GM18498 (cell line): ENCODE data around the gene CA6.
"Not testable (repeated sequence)": the region's sequence is repeated elsewhere in the genome, so short reads cannot be mapped to it uniquely, and the experiment has no call there.

ENCODE experiments used
- ATAC-seq: cut with Tn5 transposase; IDR thresholded peaks from one replicate; pipeline ENCODE4 v1.9.1; 2021; ENCODE audit warnings: mild to moderate bottlenecking, moderate library complexity; ENCODE audit not compliant: unreplicated experiment

CA6 gene

GRCh38 chr1:8945568-8945967, at the start of gene CA6:
TSS of gene CA6 (plus strand) at chr1:8945868. CDS start at chr1:8945887, 19 bp downstream.
- ATAC-seq, result no peak

DNA sequence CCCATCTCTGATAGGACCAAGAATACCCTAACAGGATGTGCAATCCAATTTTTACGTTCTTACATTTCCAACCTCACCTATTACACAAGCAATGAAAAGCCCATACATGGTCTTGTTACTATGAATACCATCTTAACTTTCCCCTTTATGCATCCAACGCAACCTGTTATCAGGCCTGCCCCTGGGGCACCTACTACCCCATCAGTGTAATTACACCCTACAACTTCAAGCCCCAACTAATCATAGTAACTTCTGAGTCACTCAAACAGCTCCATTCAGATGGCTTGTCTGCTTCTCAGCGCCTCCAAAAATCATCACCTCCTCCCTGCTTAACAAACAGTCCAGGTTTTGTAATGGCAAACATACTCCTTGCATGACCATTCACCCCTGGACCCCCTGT, 48.9 kb upstream of the CA6 start:
- not testable (repeated sequence) for ATAC-seq

DNA sequence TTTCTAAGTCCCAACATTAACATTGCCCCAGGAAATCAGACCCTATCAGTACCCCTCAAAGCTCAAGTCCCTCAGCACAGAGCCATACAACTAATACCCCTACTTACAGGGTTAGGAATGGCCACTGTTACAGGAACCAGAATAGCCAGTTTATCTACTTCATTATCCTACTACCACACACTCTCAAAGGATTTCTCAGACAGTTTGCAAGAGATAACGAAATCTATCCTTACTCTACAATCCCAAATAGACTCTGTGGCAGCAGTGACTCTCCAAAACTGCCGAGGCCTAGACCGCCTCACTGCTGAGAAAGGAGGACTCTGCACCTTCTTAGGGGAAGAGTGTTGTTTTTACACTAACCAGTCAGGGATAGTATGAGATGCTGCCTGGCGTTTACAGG, 48.2 kb upstream of the CA6 start:
- not testable (repeated sequence) for ATAC-seq

- ATAC-seq, result not testable (repeated sequence)
Observed at GRCh38 chr1:8898418-8898817, 47.2 kb upstream of the CA6 start.

DNA sequence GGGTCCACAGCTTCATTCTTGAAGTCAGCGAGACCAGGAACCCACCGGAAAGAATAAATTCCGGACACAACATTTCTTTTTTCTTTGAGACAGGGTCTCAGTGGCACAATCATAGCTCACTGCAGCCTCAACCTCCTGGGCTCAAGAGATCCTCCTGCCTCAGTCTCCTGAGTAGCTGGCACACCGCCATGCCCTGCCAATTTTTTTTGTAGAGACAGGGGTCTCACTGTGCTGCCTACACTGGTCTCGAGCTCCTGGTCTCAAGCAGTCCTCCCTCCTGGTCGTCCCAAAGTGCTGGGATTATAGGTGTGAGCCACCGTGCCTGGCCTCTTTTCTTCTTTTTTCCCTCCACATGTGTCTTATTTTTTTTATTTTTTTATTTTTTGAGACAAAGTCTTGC, 46.6 kb upstream of the CA6 start:
- ATAC-seq, result no peak

DNA sequence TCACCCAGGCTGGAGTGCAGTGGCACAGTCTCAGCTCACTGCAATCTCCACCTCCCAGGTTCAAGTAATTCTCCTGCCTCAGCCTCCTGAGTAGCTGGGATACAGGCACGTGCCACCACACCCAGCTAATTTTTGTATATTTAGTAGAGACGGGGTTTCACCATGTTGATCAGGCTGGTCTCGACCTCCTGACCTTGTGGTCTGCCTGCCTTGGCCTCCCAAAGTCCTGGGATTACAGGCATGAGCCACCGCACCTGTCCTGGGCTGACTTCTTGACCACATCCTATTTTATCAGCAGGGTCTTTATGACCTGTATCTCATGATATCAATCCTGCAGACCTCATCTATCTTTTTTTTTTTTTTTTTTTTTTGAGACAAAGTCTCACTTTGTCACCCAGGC, 45.0 kb upstream of the CA6 start:
- not testable (repeated sequence) for ATAC-seq

DNA sequence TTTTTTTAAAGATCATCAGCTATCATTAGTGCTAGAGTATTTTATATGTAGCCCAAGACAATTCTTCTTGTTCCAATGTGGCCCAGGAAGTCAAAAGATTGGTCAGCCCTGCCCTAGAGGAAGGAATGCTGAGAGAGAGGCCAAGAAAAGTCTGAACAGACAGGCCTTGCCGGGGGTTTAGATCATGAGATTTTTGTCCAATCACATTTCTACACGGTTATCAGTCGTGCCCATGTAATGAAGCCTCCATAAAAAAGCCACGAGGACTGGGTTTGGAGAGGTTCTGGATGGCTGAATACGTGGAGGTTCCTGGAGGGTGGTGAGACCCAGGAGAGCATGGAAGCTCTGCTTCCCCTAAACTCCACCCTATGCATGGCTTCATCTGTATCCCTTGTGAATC, 42.9 kb upstream of the CA6 start:
- no peak for ATAC-seq

DNA sequence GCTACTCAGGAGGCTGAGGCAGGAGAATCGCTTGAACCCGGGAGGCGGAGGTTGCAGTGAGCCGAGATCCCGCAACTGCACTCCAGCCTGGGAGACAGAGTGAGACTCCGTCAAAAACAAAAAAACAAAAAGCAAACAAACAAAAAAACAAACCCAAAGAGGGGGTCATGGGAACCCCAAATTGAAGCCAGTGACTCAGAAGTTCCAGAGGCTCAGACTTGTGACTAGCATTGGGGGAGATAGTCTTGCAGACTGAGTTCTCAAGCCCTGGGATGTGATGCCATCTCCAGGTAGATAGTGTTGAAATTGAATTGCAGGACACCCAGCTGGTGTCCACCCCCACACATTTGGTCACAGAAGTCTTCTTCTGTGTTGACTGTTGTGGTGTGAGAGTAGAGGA, 42.3 kb upstream of the CA6 start:
- no peak for ATAC-seq

DNA sequence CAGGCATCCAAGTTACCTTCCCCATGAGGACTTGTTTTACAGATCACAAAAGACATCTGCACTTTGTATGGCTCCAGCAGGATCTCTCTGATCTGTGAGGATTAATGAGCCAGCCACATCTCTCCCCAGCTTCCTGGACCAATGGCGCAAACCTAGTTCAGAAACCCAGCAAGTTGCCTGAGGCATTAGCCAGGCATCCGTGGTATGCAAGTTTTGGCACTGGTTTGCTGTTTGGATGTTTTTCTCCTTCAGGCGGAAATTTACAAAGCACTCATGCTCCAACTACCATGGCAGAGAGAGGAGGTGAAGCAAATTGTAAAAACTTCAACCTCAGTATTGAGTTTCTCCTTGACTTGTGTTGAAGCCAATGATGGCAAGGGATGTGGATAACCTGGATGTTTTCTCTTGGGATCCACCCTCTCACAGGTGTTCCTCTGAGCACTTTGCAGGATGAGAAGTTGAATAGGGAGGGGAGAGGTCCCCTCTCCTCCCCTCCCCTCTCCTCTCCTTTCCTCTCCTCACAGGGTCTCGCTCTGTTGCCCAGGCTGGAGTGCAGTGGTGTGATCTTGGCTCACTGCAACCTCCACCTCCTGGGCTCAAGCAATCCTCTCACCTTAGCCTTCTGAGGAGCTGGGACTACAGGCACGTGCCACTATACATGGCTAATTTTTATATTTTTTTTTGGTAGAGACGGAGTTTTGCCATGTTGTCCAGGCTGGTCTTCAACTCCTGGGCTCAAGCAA, 41.6 kb upstream of the CA6 start:
- ATAC-seq, result no peak

DNA sequence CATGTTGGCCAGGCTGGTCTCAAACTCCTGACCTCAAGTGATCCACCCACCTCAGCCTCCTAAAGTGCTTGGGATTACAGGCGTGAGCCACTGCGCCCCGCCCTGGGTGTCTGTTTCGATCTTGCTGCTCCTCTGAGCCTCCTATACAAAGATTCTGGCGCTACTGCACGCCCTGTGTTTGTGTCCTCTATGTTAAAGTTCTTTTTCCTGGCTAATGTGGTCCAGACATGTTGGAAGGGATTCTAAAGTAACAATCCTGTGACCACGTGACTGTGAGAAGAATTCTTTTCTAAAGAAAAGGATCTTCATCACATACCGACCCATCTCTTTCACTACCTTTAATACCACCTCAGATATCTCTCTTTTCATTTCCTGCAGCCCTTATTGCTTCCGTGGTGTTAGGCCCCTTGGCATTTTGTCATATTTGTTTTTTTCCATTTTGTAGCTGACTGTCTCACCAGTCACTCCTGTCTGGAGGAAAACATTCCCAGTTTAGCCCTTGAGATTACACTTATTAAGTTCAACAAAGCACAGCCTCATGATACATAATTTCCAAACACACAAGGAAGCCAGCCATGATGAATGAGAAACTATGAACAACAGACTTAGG, 40.0 kb upstream of the CA6 start:
- ATAC-seq, result no peak

GRCh38 chr1:8908388-8909151, 37.1 kb upstream of the CA6 start:
- ATAC-seq, result no peak

DNA sequence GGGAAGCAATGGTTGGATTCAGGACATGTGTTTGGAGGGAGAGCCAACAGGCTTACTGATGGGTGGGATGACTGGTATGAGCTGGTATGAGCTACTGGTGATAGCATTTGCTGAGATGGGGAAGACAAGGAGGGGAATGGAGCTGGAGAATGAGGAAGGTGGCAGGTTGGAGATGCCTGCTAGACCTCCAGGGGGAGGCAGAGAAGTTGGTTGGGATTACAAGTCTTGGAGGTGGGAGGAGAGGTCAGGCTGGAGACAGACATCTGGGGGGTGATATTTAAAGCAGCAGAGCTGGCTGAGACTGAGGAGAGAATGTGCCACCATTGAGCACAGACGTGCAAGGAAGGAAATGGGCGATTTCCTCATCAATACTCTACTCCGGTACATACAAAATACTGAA, 35.3 kb upstream of the CA6 start:
- ATAC-seq, result no peak

- ATAC-seq, result no peak
Observed at GRCh38 chr1:8910914-8911313, 34.8 kb upstream of the CA6 start.

DNA sequence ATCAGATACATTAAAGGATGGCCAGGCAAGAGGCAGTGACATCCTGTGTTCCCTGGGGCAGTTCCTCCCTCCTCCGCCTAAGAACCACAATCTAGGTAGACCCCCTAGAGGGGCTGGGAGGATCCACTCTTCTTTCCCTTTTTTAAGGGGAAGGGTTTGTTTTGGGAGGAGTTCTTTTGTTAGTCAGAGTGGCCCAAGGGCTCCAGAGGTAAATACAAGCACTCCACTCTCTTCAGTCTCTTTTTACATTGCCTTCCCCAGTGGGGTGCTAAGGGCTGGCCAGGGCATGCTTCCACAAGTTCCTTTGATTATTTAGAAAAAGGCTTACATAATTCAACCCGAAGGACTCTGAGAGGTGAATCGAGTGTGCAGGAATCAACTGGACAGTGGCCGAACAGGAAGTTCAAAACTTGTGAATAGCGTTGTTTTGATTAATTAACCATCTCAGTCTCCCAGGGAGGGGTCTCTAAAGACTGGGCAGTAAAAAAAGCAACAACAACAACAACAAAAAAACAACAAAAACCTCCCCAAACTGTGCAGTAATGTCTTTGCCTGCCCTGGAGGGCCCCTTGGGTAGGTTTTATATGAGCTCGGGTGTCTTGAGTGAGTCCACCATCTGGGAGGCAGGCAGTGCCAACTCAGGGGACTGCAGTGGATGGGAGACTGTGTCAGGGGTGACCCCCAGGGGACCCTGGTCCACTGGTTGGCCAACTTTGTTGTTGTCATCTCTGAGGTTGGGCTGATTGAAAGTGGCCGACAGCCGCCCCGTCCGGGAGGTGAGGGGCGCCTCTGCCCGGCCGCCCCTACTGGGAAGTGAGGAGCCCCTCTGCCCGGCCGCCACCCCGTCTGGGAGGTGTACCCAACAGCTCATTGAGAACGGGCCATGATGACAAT, 34.0 kb upstream of the CA6 start:
- no peak for ATAC-seq

GRCh38 chr1:8913457-8913856, 32.2 kb upstream of the CA6 start:
- no peak for ATAC-seq

DNA sequence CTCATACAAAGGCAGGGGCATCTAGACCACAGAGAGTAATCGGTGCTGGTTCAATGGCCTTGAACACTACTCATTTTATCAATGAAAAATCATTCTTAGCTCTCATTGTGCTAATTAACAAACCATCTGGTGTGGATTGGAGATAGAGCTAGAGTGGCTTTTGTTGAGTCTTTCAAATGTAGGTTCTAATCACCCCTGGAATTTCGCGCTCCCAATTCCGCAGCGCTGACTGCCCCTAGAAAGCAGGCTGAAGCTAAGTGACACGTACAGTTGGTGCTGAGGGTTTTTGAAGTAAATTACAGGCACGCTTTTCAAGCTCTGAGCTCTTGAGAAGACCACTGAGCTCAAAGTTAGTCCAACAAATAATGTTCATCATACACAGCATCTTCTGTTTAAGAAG, 31.2 kb upstream of the CA6 start:
- ATAC-seq, result no peak

- no peak for ATAC-seq
Observed at GRCh38 chr1:8915446-8915845, 30.2 kb upstream of the CA6 start.

- ATAC-seq, result not testable (repeated sequence)
Observed at GRCh38 chr1:8917536-8917935, 28.1 kb upstream of the CA6 start.

GRCh38 chr1:8922962-8923361, 22.7 kb upstream of the CA6 start:
- ATAC-seq, result no peak

GRCh38 chr1:8925406-8925805, 20.3 kb upstream of the CA6 start:
- no peak for ATAC-seq

DNA sequence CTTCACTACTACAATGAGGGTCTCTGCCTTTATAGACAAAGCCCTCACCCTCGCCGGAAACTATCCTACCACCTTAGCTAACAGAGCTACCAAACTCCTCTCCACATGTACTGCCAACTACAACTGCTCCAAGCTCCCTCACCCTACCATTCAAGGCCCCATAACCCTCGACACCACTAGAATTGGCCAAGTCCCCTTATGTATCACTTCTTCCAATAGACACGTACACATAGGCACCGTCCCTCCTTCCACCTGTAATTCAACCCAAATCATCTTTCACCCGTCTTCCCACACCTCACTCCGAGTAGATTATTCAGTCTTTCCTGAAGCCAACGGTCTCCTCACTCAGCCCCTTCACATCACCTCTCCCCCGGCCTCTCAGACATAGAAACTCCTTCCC, 19.7 kb upstream of the CA6 start:
- ATAC-seq, result no peak
